ENCODE measurements around the gene SBNO2.

Gene SBNO2

DNA sequence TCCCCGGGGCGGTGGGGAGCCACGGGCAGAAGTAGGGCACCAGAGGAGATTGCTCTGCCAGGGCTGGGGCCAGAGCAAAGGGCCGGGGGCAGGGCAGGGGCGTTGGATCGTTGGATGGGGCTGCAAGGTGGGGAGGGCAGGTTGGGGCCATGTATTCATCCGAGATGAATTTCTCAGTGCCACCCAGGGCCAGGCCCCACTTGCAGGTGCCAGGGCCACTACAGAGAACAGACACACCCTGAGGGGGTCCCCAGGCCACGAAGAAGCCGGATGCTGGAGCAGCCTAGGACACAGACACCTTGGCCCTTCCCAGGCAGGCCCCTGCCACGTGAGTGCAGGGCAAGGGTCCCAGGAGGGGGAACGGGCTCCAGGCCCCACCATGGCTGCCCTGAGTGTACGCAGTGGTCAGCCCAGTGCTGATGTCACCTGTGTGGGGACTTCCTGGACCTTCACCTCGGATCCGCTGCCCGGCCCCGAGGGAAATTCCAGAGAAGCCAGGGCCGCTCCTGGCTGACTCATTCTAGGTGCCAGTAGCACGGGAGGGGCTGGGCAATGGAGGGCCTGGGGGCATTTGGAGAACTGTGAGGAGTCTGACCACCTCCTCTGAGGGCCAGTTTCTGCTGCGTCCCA is 9.6 kb upstream of the SBNO2 start:
- H3K27ac Mint-ChIP-seq = no peak overlapping the region

DNA sequence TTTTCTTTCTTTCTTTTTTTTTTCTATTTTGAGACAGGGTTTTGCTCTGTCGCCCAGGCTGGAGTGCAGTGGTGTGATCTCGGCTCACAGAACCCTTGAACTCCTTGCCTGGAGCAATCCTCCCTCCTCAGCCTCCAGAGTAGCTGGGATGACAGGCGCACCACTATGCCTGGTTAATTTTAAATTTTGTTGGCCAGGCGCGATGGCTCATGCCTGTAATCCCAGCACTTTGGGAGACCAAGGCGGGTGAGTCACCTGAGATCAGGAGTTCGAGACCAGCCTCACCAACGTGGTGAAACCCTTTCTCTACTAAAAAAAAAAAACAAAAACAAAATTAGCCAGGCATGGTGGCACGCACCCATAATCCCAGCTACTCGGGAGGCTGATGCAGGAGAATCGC is 8.7 kb upstream of the SBNO2 start:
- Mint-ChIP-seq H3K4me1 (peaks cover 12% of the 10 kb centered on the region), H3K36me3 (ENCODE audit: low read depth) (no peaks in the 10 kb centered on the region), H3K27ac (no peak overlapping the region), H3K9me3 (no peaks in the 10 kb centered on the region), H3K27me3 (peaks cover 6% of the 10 kb centered on the region), H3K4me3 (no peak overlapping the region)
- no peak for ATAC-seq
- no peak for DNase-seq

More for the DNA sequence above, 9.6 kb upstream of the SBNO2 start:
- H3K27me3 Mint-ChIP-seq = peaks cover 6% of the 10 kb centered on the region
- H3K9me3 Mint-ChIP-seq = no peaks in the 10 kb centered on the region
- no peaks in the 10 kb centered on the region for H3K36me3 Mint-ChIP-seq (ENCODE audit: low read depth)
- H3K4me3 Mint-ChIP-seq = no peak overlapping the region
- DNase-seq (no peak), ATAC-seq (no peak)
- H3K4me1 Mint-ChIP-seq = peaks cover 12% of the 10 kb centered on the region

DNA sequence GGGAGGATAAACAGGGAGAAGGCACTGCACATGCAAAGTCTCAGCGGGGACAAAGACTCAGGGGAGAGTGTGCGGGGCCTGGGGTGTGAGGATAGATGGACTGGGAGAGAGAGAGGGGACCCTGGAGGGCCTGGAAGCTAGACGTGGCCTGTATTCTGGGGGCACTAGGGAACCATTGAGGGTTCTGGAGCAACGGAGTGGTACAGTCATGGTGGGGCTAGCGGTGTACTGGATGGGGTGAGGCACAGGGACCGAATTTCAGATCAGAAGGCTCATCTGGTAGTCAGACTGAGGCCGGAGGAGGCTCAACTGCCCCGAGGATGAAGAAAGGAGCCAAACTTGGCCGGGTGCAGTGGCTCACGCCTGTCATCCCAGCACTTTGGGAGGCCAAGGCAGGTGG is 8.0 kb upstream of the SBNO2 start:
- no peaks in the 10 kb centered on the region for H3K9me3 Mint-ChIP-seq
- peak overlapping the region; percentile 25 for H3K27ac Mint-ChIP-seq
- ATAC-seq (no peak), DNase-seq (no peak)
- H3K36me3 Mint-ChIP-seq (ENCODE audit: low read depth) = no peaks in the 10 kb centered on the region
- peaks cover 6% of the 10 kb centered on the region for H3K27me3 Mint-ChIP-seq
- peaks cover 12% of the 10 kb centered on the region for H3K4me1 Mint-ChIP-seq
- no peak overlapping the region for H3K4me3 Mint-ChIP-seq

DNA sequence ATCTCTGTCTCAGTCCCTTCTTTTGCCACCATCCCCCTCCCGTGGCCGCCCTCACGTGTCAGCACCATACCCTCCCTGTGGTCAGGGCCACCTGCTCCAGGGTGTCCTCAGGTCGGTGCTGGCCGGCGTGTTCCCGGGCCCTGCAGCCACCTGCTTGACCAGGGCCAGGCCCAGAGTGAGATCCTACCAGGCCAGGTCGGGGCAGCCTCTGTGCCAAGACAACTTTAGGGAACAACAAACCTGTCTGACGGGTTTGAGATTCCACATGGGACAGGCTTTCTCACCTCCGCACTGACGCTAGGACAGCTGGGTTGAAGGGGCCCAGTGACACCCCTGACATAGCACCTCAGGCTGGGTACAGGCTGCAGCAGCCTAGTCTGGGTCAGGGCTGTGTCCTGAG is 7.5 kb upstream of the SBNO2 start:
- Mint-ChIP-seq H3K27me3 (peaks cover 6% of the 10 kb centered on the region), H3K4me1 (peaks cover 12% of the 10 kb centered on the region), H3K27ac (no peak overlapping the region), H3K36me3 (ENCODE audit: low read depth) (no peaks in the 10 kb centered on the region), H3K9me3 (no peaks in the 10 kb centered on the region), H3K4me3 (no peak overlapping the region)
- ATAC-seq (no peak), DNase-seq (no peak)

DNA sequence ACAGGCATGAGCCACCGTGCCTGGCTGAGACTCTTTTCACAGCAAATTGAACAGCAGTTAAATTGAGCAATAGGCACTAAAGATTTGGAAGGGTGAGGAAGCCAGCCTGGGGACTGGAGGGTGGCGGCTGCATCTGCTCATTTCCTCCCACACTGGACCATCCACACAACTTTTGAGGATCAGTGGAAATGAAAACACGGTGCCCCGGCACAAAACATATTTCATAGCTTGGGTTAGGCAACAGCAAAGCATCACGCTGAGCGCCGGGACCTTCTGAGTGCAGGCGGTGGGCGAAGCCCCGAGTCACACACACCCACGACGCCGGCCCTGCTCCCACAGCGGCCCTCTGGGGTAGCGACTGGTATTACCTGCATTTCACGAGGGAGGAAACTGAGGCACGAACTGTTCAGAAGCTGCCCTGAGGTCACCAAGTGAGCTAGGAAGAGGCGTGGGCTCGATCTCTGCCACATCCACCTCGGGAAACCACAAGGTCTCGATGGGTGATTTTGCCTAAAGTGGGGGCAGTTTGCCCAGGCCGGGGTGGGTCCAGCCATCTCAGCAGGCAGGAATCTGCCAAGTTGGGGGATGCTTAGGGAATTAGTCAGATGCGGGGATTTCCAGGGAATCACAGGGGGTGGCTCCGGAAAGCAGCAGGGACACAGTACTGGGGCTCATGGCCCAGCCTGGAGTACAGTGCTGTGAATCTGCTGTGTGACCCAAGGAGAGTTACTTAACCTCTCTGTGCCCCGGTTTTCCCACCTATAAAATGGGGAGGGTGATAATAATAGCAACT is 3.5 kb upstream of the SBNO2 start:
- no peak for DNase-seq
- Mint-ChIP-seq H3K36me3 (ENCODE audit: low read depth) (no peaks in the 10 kb centered on the region), H3K27ac (no peak overlapping the region), H3K4me1 (peaks cover 26% of the 10 kb centered on the region), H3K27me3 (peaks cover 6% of the 10 kb centered on the region), H3K9me3 (no peaks in the 10 kb centered on the region), H3K4me3 (no peak overlapping the region)
- no peak for ATAC-seq

DNA sequence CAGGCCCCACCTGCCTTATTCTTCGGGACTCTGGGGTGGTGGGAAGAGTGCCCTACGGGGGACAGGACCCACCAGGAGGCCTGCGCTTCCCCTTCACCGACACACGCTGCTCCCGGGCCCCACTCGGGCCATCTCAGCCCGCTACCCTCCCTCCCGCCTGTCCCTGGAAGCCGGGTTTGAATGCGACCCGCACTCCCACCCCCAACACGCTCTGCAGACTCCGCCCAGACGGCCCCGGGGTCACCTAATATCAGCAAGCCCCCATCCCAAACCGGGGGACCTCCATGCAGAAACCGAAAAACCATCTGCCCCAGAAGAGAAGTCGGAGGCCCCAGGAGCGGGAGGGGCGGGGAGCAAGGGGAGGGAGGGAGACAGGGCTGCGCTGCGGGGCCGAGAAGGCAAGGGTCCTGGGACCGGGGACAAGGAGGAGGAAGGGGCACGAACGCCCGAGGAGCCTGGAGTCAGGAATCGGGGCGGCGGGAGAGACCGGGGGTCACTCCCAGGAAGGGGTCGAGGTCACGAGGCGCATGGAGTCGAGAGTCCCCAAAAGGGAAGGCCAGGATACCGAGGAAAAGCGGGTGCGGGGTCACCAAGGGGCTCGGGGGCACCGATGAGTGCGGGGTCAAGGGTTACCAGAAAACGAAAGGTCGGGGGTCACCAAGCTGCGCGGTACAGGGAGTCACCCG is 766 bp downstream of the SBNO2 start:
- no peaks in the 10 kb centered on the region for H3K9me3 Mint-ChIP-seq
- ATAC-seq (no peak), DNase-seq (peak; percentile 25)
- no peaks in the 10 kb centered on the region for H3K27me3 Mint-ChIP-seq
- H3K4me3 Mint-ChIP-seq = peak overlapping the region; percentile 86
- peaks cover 6% of the 10 kb centered on the region for H3K36me3 Mint-ChIP-seq (ENCODE audit: low read depth)
- peak overlapping the region; percentile 92 for H3K27ac Mint-ChIP-seq
- peaks cover 36% of the 10 kb centered on the region for H3K4me1 Mint-ChIP-seq

DNA sequence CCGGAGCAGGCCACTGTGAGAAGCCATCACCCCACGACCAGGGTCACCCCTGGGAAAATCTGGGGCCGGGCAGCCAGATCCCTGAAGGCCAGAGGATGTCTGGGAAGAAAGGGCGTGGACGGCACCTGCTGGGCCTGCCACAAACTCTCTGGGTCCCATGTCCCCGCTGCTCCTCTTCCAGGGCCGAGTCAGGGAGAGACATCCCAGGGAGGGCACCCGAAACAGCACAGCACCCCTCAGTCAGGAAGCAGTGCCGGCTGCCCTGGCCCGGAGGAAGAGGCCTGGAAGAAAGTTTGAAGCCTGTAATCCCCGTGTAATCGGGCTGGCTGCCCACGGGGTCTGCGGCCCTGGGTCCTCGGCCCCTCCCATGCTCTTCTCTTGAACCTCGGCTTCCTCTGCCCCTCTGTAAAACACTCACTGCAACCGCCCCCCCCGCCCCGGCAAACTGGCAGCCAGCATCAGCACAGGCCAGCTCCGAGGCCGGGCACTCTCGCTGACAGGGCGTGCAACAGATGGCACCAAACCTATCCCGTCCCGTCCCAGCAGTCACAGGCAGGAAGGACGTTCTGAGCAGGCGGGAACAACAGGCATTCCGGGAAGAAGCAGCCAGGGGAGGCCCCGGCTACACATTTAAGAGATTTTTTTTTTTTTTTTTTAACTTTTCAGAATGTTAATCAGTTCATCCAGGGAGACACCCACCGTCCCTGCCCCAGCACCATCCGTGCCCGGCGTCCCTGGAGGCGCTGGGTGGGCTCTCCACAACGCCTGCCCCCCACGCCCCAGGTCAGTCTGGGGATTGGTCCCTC is 1.5 kb downstream of the SBNO2 start:
- no peak for DNase-seq
- Mint-ChIP-seq H3K4me1 (peaks cover 36% of the 10 kb centered on the region), H3K27ac (peak overlapping the region; percentile 92)

DNA sequence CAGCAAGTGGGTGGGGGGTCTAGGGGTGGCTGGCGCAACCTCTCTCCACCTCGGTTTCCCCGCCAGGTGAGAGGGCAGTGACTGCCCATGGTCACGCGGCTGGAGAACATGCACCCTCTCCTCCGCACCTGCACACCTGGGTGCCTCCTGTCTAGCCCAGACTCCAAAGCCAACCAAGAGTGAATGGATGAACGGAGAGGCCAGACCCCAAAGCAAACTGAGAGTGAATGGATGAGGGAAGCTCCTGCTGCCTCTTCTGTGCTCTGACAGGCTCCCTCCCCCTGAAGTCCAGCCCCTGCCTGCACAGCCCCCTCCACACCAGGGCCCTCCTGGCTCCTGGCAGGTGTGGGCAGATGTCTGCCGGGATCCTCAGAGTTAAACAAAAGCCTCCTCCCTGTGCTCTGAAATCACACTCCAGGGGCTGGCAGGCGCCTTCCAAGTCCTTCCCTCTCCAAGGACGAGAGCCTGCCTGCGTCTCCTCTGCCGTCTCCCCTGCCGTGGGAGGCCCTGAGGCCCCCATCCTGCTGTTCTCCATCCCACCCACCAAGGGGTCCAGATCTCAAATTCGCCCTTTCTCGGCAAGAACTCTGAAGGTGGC is 2.2 kb downstream of the SBNO2 start:
- H3K9me3 Mint-ChIP-seq = no peaks in the 10 kb centered on the region
- DNase-seq = no peak
- peak overlapping the region; percentile 86 for H3K4me3 Mint-ChIP-seq
- no peak overlapping the region for H3K27ac Mint-ChIP-seq
- peaks cover 36% of the 10 kb centered on the region for H3K4me1 Mint-ChIP-seq
- H3K36me3 Mint-ChIP-seq (ENCODE audit: low read depth) = peaks cover 6% of the 10 kb centered on the region
- H3K27me3 Mint-ChIP-seq = no peaks in the 10 kb centered on the region
- ATAC-seq = no peak

More for the DNA sequence above, 1.5 kb downstream of the SBNO2 start:
- Mint-ChIP-seq H3K36me3 (ENCODE audit: low read depth) (peaks cover 6% of the 10 kb centered on the region), H3K4me3 (peak overlapping the region; percentile 86), H3K27me3 (no peaks in the 10 kb centered on the region), H3K9me3 (no peaks in the 10 kb centered on the region)
- ATAC-seq = no peak

DNA sequence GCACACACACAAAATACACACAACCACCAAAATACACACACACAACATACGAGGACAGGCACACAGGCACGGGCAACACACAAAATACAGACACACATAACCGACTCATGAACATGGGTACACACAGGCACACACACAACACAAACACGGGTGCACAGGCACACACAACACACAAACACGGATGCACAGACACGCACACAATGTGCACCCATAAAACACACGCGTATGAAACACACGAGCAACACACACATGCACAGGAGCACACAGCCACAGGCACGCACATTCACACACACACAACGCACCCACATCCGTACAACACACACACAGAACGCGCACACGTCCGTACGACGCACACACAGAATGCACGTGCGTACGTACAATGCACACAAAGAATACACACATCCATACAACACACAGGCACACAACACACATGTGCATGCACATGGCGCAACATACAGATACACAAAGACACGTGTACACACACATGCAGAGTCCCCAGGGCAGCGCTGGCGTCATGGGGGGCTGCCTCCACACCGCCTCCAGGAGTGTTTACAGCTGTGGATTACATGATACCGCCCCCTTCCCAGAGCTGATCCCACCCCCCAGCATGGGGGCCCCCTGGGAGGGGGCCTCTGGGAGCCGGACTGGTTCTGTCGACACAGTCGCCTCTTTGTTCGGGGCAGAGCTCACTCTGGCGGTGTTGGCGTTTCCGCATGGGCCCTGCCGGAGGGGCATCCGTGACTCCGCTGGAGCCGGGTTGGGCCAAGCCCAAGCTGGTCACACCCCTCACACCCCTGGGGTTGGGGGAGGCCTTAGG is 2.9 kb downstream of the SBNO2 start:
- H3K4me3 Mint-ChIP-seq = peak overlapping the region; percentile 18

DNA sequence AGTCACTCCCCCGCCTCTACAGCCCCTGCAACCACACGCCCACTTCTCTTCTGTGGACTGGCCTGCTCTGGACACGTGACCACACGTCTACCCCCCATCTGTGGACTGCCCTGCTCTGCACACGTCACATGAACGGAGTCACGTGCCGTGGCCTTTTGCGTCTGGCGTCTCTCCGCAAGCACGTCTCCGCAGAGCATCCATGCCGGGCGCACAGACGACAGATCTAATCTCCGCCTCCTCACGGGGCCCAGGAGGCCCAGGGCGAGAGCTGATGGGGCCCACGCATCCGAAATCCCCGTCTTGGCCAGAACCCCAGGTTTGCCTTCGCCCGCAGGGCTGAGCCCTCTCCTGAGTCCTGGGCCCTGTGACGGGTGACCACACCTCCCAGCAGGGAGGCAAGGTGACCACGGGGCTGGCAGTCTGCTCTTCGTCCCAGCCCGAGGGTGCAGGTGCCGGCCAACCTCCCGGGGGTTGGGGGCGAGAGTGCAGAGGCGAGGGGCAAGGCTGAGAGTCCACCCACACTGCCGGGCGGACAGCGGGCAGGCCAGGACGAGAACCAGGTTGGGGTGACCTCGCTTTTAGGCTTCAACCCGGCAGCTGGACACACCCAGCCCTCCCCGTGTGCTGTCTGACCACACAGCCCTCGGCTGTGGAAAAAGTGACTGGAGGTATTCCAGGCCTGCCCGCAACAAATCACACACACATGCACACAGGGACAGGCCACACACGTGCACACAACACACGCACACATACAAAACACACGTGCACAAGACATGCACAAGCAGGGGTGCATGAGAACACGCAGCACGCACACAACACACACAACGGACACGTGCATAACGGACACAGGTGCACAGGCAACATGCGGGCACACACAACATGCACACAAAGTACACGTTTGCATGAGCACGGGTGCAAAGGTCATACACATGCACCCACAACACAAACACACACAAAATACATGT is 3.9 kb downstream of the SBNO2 start:
- Mint-ChIP-seq H3K9me3 (no peaks in the 10 kb centered on the region), H3K27me3 (no peaks in the 10 kb centered on the region), H3K4me3 (peak overlapping the region; percentile 18), H3K36me3 (ENCODE audit: low read depth) (peaks cover 6% of the 10 kb centered on the region), H3K4me1 (peaks cover 32% of the 10 kb centered on the region), H3K27ac (peak overlapping the region; percentile 38)
- ATAC-seq (no peak), DNase-seq (no peak)

More for the DNA sequence above, 2.9 kb downstream of the SBNO2 start:
- Mint-ChIP-seq H3K4me1 (peaks cover 36% of the 10 kb centered on the region), H3K36me3 (ENCODE audit: low read depth) (peaks cover 6% of the 10 kb centered on the region), H3K9me3 (no peaks in the 10 kb centered on the region), H3K27me3 (no peaks in the 10 kb centered on the region), H3K27ac (no peak overlapping the region)
- no peak for ATAC-seq
- DNase-seq = no peak

DNA sequence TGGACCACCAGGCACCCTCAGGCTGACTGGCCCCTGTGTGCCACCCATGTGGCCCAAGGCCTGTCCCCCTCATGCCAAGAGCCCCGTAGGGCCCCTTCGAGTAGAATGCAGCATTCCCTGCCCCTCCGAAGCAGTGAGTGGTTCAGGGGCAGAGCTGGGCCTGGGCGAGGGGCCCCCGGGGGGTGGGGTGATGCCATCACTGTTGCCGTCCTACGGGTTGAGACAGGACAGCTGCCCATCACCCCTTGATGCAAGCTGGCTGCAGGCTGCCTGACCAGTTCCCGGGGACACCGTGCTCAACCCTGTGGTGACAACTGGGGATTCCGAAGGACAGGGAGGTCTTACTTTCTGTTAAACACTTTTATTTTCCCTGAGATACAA is 4.7 kb downstream of the SBNO2 start:
- Mint-ChIP-seq H3K27ac (no peak overlapping the region), H3K4me1 (peaks cover 25% of the 10 kb centered on the region), H3K27me3 (no peaks in the 10 kb centered on the region), H3K9me3 (no peaks in the 10 kb centered on the region), H3K36me3 (ENCODE audit: low read depth) (peaks cover 6% of the 10 kb centered on the region), H3K4me3 (no peak overlapping the region)
- ATAC-seq = no peak
- DNase-seq = no peak

DNA sequence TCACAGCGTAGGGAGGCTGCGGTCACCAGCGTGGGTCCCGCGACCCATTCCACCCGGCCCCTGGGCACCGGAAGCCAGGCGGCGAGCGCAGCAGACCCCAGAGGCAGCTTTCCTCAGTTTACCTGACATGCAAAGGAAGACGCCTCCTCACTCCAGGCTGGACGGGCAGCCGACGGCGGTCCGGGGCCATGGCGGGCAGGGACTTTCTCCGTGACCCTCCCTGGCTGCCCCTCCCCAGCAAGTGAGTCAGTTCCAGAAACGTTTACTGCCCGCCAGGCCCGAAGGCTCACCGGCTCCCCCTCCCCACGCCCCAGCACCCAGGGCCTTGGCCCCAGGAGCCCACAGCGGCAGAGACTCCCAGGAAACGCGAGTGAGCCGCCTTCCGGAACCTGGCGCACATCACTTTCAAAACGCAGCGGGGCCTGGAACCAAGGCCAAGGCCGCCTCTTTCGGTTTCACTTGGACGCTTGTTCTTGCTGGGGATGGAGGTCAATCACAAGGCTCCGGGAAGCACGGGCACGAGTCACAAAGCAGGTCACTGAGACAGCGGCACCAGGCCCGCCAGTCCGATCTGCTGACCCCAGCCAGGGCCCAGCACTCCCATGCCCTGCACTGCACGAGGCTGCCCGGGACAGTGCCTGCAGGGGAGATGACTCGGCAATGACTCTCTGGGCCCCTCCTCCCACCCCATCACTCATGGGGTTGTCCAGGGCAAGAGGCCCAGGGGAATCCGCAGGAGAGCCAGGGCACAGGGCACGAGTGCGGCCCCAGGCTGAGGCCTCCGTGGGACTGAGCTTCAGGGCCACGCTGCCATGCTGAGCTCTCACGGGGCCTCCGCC is 5.3 kb downstream of the SBNO2 start:
- peak overlapping the region; percentile 31 for H3K27ac Mint-ChIP-seq
- no peak for DNase-seq

More for the DNA sequence above, 5.3 kb downstream of the SBNO2 start:
- no peak for ATAC-seq
- Mint-ChIP-seq H3K27me3 (no peaks in the 10 kb centered on the region), H3K4me3 (no peak overlapping the region), H3K36me3 (ENCODE audit: low read depth) (peaks cover 6% of the 10 kb centered on the region), H3K9me3 (no peaks in the 10 kb centered on the region), H3K4me1 (peaks cover 23% of the 10 kb centered on the region)

All from activated naive CD8-positive, alpha-beta T cell treated with anti-CD3 and anti-CD28 coated beads, Interleukin-2, amount 50 U/mL, for 24 hours (primary cell).